ENCODE measurements around the gene ENO1. TPM values are rescaled to one million over a fixed set of nuclear protein-coding genes. Genes with fewer than 3 reads are reported as not detected.

Gene ENO1
- total and polyA plus RNA-seq, 9 of the 15 experiments (the other 6 are each of a cell fraction or from before 2014, with no cell fraction given): 2,249 to 7,472 (median 2,868) TPM

- CTCF ChIA-PET (ENCODE audit: low intra/inter-chr PET ratio): no interaction called here
- POLR2A ChIA-PET: interaction anchor here (1.3 kb wide), 1 partner anchor 11 kb away, joined by 6 read pairs; no protein-coding TSS in a partner anchor
- TF ChIP-seq FOXA1 (IDR thresholded peaks at IDR 0.05; ENCODE audit: borderline replicate concordance) (no peak), NR1H2 (CRISPR knock-in tag; IDR thresholded peaks at IDR 0.05) (no peak), KAT2B (IDR thresholded peaks at IDR 0.05; ENCODE audit: low read depth, low read length) (no peak), SRSF1 (IDR thresholded peaks at IDR 0.05; ENCODE audit: low read depth, low read length) (no peak), CHD2 (IDR thresholded peaks at IDR 0.05; ENCODE audit: low read depth, low read length) (no peak), KLF16 (IDR thresholded peaks at IDR 0.05) (no peak), POU5F1 (IDR thresholded peaks at IDR 0.05; ENCODE audit: borderline replicate concordance, low read depth, low read length, partially characterized antibody) (no peak), HNRNPH1 (optimal IDR thresholded peaks at IDR 0.05; ENCODE audit: low read depth, low read length) (no peak), POLR2H (tag; IDR thresholded peaks at IDR 0.05; ENCODE audit: low read depth) (no peak), ZFP1 (CRISPR knock-in tag; IDR thresholded peaks at IDR 0.05) (no peak), IRF2 (CRISPR knock-in tag; IDR thresholded peaks at IDR 0.05) (no peak), CBX5 (IDR thresholded peaks at IDR 0.05; ENCODE audit: borderline replicate concordance, low read depth) (no peak), ZNF217 (CRISPR knock-in tag; IDR thresholded peaks at IDR 0.05) (no peak), ZNF551 (CRISPR knock-in tag; IDR thresholded peaks at IDR 0.05) (no peak), MBD2 (IDR thresholded peaks at IDR 0.05; ENCODE audit: borderline replicate concordance, low read depth) (no peak), ZNF347 (CRISPR knock-in tag; IDR thresholded peaks at IDR 0.05; ENCODE audit: low read depth) (no peak)
- TF ChIP-seq, protein P1, sequence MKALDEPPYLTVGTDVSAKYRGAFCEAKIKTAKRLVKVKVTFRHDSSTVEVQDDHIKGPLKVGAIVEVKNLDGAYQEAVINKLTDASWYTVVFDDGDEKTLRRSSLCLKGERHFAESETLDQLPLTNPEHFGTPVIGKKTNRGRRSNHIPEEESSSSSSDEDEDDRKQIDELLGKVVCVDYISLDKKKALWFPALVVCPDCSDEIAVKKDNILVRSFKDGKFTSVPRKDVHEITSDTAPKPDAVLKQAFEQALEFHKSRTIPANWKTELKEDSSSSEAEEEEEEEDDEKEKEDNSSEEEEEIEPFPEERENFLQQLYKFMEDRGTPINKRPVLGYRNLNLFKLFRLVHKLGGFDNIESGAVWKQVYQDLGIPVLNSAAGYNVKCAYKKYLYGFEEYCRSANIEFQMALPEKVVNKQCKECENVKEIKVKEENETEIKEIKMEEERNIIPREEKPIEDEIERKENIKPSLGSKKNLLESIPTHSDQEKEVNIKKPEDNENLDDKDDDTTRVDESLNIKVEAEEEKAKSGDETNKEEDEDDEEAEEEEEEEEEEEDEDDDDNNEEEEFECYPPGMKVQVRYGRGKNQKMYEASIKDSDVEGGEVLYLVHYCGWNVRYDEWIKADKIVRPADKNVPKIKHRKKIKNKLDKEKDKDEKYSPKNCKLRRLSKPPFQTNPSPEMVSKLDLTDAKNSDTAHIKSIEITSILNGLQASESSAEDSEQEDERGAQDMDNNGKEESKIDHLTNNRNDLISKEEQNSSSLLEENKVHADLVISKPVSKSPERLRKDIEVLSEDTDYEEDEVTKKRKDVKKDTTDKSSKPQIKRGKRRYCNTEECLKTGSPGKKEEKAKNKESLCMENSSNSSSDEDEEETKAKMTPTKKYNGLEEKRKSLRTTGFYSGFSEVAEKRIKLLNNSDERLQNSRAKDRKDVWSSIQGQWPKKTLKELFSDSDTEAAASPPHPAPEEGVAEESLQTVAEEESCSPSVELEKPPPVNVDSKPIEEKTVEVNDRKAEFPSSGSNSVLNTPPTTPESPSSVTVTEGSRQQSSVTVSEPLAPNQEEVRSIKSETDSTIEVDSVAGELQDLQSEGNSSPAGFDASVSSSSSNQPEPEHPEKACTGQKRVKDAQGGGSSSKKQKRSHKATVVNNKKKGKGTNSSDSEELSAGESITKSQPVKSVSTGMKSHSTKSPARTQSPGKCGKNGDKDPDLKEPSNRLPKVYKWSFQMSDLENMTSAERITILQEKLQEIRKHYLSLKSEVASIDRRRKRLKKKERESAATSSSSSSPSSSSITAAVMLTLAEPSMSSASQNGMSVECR (CRISPR knock-in tag; IDR thresholded peaks at IDR 0.05): no peak
- TF ChIP-seq, protein P2, sequence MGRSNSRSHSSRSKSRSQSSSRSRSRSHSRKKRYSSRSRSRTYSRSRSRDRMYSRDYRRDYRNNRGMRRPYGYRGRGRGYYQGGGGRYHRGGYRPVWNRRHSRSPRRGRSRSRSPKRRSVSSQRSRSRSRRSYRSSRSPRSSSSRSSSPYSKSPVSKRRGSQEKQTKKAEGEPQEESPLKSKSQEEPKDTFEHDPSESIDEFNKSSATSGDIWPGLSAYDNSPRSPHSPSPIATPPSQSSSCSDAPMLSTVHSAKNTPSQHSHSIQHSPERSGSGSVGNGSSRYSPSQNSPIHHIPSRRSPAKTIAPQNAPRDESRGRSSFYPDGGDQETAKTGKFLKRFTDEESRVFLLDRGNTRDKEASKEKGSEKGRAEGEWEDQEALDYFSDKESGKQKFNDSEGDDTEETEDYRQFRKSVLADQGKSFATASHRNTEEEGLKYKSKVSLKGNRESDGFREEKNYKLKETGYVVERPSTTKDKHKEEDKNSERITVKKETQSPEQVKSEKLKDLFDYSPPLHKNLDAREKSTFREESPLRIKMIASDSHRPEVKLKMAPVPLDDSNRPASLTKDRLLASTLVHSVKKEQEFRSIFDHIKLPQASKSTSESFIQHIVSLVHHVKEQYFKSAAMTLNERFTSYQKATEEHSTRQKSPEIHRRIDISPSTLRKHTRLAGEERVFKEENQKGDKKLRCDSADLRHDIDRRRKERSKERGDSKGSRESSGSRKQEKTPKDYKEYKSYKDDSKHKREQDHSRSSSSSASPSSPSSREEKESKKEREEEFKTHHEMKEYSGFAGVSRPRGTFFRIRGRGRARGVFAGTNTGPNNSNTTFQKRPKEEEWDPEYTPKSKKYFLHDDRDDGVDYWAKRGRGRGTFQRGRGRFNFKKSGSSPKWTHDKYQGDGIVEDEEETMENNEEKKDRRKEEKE (IDR thresholded peaks at IDR 0.05; ENCODE audit: borderline replicate concordance in 1 of 2, control insufficient read depth in 1 of 2, low read depth in 2 of 2, low read length in 1 of 2): no peak
These were observed 44.5 kb upstream of the ENO1 start for GRCh38 chr1:8922962-8923361.

More at GRCh38 chr1:8922962-8923361, 44.5 kb upstream of the ENO1 start:
- Histone ChIP-seq H2AFZ (ENCODE audit: low read depth, low read length) (no peak overlapping the region), H3K79me2 (ENCODE audit: control insufficient read depth, insufficient read depth, low read length) (no peaks in the 10 kb centered on the region), H3K4me3 (no peak overlapping the region), H3K27me3 (ENCODE audit: control insufficient read depth in 2 of 2, insufficient read depth in 2 of 2, low read length in 2 of 2) (peaks cover 47 to 69% of the 10 kb centered on the region in 2 experiments), H3K9me1 (ENCODE audit: control insufficient read depth, insufficient read depth, low read length) (no peaks in the 10 kb centered on the region), H3K36me3 (ENCODE audit: control insufficient read depth, insufficient read depth, low read length) (no peaks in the 10 kb centered on the region), H3K9me3 (replicated peaks; ENCODE audit: control insufficient read depth, insufficient read depth, low read depth, low read length) (no peaks in the 10 kb centered on the region), H3K4me1 (replicated peaks in 1 of 2; ENCODE audit: control insufficient read depth in 2 of 2, insufficient read depth in 2 of 2, low read length in 2 of 2) (peaks cover 0 to 3% of the 10 kb centered on the region in 2 experiments; a peak in 1 of 5 replicates), H3K27ac (ENCODE audit: extremely low read depth, low read depth, low read length) (no peak overlapping the region), H4K20me1 (replicated peaks; ENCODE audit: control insufficient read depth, insufficient read depth, low read length) (no peaks in the 10 kb centered on the region), H3K4me2 (ENCODE audit: insufficient read depth, low read length) (no peak overlapping the region), H3K9ac (ENCODE audit: insufficient read depth in 1 of 2, low read depth in 2 of 2, low read length in 2 of 2) (no peak overlapping the region)
- intact Hi-C loops (cut with micrococcal nuclease): no loop called here
- BruUV-seq (replicated peaks): no TSS peak
- ATAC-seq: no peak
- FAIRE-seq: no peak
- WGBS (ENCODE audit: insufficient coverage, low coverage, missing lambda C conversion rate): 9% methylated on average over 9 of the region's 9 CpGs
- in situ Hi-C loops (cut with MboI): no loop called here
- no peak for DNase-seq (ENCODE audit: extremely low read depth in 1 of 4, low spot score in 3 of 4)
